Activated naive CD8-positive, alpha-beta T cell (primary cell): ENCODE data around the gene SNAPC2.
A peak's percentile ranks its signal among the peaks of the same experiment; 100 is the strongest.
"Not testable (repeated sequence)": the region's sequence is repeated elsewhere in the genome, so short reads cannot be mapped to it uniquely, and the experiment has no call there.

Experiments
- H3K27ac Mint-ChIP-seq: one replicate; pipeline ENCODE4 v1.8.0; 2021; ENCODE audit warnings: mixed read lengths
- H3K27me3 Mint-ChIP-seq: one replicate; pipeline ENCODE4 v1.8.0; 2021; ENCODE audit warnings: mixed read lengths
- H3K36me3 Mint-ChIP-seq: one replicate; pipeline ENCODE4 v1.8.0; 2021; ENCODE audit warnings: mixed read lengths
- H3K4me1 Mint-ChIP-seq: one replicate; pipeline ENCODE4 v1.8.0; 2021; ENCODE audit warnings: low read depth, mixed read lengths
- H3K4me3 Mint-ChIP-seq: one replicate; pipeline ENCODE4 v1.8.0; 2021; ENCODE audit warnings: mild to moderate bottlenecking, mixed read lengths
- H3K9me3 Mint-ChIP-seq: one replicate; pipeline ENCODE4 v1.8.0; 2021; ENCODE audit warnings: low read depth, mixed read lengths

SNAPC2 gene

GRCh38 chr19:7912144-7912696 lies 7.9 kb upstream of the SNAPC2 start:
- H3K27ac Mint-ChIP-seq = no peak overlapping the region
- H3K27me3 Mint-ChIP-seq = peaks cover 5% of the 10 kb centered on the region
- no peaks in the 10 kb centered on the region for H3K9me3 Mint-ChIP-seq
- H3K4me3 Mint-ChIP-seq = no peak overlapping the region
- H3K36me3 Mint-ChIP-seq = no peaks in the 10 kb centered on the region
- H3K4me1 Mint-ChIP-seq = peaks cover 7% of the 10 kb centered on the region

GRCh38 chr19:7912697-7913564 lies 7.2 kb upstream of the SNAPC2 start:
- peaks cover 9% of the 10 kb centered on the region for H3K4me1 Mint-ChIP-seq
- H3K9me3 Mint-ChIP-seq = no peaks in the 10 kb centered on the region
- peaks cover 5% of the 10 kb centered on the region for H3K27me3 Mint-ChIP-seq
- no peak overlapping the region for H3K4me3 Mint-ChIP-seq
- H3K36me3 Mint-ChIP-seq = no peaks in the 10 kb centered on the region
- no peak overlapping the region for H3K27ac Mint-ChIP-seq

- Mint-ChIP-seq H3K27me3 (peaks cover 5% of the 10 kb centered on the region), H3K27ac (no peak overlapping the region), H3K4me1 (peaks cover 14% of the 10 kb centered on the region), H3K4me3 (no peak overlapping the region), H3K9me3 (no peaks in the 10 kb centered on the region), H3K36me3 (no peaks in the 10 kb centered on the region)
These were observed 6.5 kb upstream of the SNAPC2 start for GRCh38 chr19:7913652-7914051.

- Mint-ChIP-seq H3K9me3 (no peaks in the 10 kb centered on the region), H3K4me3 (no peak overlapping the region), H3K27ac (no peak overlapping the region), H3K4me1 (peaks cover 14% of the 10 kb centered on the region), H3K36me3 (no peaks in the 10 kb centered on the region), H3K27me3 (peaks cover 5% of the 10 kb centered on the region)
These were observed 6.0 kb upstream of the SNAPC2 start for GRCh38 chr19:7914099-7914498.

DNA sequence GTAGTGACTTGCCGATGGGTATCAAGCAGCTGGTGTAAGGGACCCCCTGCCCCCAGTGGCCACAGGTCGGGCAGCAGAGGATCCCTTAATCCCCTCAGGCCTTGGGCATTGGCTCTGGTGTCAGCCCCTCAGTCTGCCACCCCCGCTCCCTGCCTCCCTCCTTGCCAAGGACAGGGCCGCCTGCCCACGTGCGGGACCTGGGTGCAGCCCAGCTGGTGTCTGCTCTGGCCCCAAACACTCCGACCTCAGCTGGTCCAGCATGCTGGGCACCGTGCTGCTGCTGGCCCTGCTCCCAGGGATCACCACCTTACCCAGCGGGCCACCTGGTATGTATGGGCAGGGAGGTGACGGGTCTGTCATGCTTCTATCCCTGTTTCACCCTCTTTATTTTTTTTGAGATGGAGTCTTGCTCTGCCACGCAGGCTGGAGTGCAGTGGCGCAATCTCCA lies 5.5 kb upstream of the SNAPC2 start, which contains the start of gene TGFBR3L:
TGFBR3L (plus strand) TSS at position 233 of the 448 bp plus-strand sequence.
- Mint-ChIP-seq H3K27me3 (peaks cover 6% of the 10 kb centered on the region), H3K36me3 (no peaks in the 10 kb centered on the region), H3K4me1 (peaks cover 16% of the 10 kb centered on the region), H3K4me3 (peak within 1 kb of the TSS; percentile 76), H3K9me3 (no peaks in the 10 kb centered on the region), H3K27ac (no peak within 1 kb of the TSS)

GRCh38 chr19:7915250-7916102 lies 4.7 kb upstream of the SNAPC2 start:
- Mint-ChIP-seq H3K27me3 (peaks cover 9% of the 10 kb centered on the region), H3K9me3 (no peaks in the 10 kb centered on the region), H3K27ac (no peak overlapping the region), H3K4me1 (peaks cover 21% of the 10 kb centered on the region), H3K4me3 (peak overlapping the region; percentile 76), H3K36me3 (no peaks in the 10 kb centered on the region)

GRCh38 chr19:7916103-7916954 lies 3.8 kb upstream of the SNAPC2 start:
- Mint-ChIP-seq H3K27ac (no peak overlapping the region), H3K9me3 (no peaks in the 10 kb centered on the region), H3K4me1 (peaks cover 25% of the 10 kb centered on the region), H3K36me3 (no peaks in the 10 kb centered on the region), H3K4me3 (peak overlapping the region; percentile 76), H3K27me3 (peaks cover 9% of the 10 kb centered on the region)

GRCh38 chr19:7916955-7917266 lies 3.2 kb upstream of the SNAPC2 start:
- Mint-ChIP-seq H3K27me3 (peaks cover 9% of the 10 kb centered on the region), H3K4me3 (peak overlapping the region; percentile 75), H3K27ac (no peak overlapping the region), H3K4me1 (peaks cover 25% of the 10 kb centered on the region), H3K9me3 (no peaks in the 10 kb centered on the region), H3K36me3 (no peaks in the 10 kb centered on the region)

GRCh38 chr19:7917267-7918061 lies 2.7 kb upstream of the SNAPC2 start:
- no peaks in the 10 kb centered on the region for H3K9me3 Mint-ChIP-seq
- peak overlapping the region; percentile 75 for H3K4me3 Mint-ChIP-seq
- no peaks in the 10 kb centered on the region for H3K36me3 Mint-ChIP-seq
- H3K27me3 Mint-ChIP-seq = peaks cover 9% of the 10 kb centered on the region
- peaks cover 28% of the 10 kb centered on the region for H3K4me1 Mint-ChIP-seq
- no peak overlapping the region for H3K27ac Mint-ChIP-seq

- not testable (repeated sequence) for H3K36me3 Mint-ChIP-seq, H3K27me3 Mint-ChIP-seq, H3K9me3 Mint-ChIP-seq, H3K27ac Mint-ChIP-seq
- Mint-ChIP-seq H3K4me1 (peaks cover 28% of the 10 kb centered on the region), H3K4me3 (peak overlapping the region; percentile 32)
These were observed 2.0 kb upstream of the SNAPC2 start for GRCh38 chr19:7918062-7918614.

GRCh38 chr19:7918615-7919421 lies 1.3 kb upstream of the SNAPC2 start:
- Mint-ChIP-seq H3K4me1 (peaks cover 28% of the 10 kb centered on the region), H3K36me3 (no peaks in the 10 kb centered on the region), H3K9me3 (no peaks in the 10 kb centered on the region), H3K27ac (no peak overlapping the region), H3K4me3 (peak overlapping the region; percentile 89), H3K27me3 (peaks cover 9% of the 10 kb centered on the region)

DNA sequence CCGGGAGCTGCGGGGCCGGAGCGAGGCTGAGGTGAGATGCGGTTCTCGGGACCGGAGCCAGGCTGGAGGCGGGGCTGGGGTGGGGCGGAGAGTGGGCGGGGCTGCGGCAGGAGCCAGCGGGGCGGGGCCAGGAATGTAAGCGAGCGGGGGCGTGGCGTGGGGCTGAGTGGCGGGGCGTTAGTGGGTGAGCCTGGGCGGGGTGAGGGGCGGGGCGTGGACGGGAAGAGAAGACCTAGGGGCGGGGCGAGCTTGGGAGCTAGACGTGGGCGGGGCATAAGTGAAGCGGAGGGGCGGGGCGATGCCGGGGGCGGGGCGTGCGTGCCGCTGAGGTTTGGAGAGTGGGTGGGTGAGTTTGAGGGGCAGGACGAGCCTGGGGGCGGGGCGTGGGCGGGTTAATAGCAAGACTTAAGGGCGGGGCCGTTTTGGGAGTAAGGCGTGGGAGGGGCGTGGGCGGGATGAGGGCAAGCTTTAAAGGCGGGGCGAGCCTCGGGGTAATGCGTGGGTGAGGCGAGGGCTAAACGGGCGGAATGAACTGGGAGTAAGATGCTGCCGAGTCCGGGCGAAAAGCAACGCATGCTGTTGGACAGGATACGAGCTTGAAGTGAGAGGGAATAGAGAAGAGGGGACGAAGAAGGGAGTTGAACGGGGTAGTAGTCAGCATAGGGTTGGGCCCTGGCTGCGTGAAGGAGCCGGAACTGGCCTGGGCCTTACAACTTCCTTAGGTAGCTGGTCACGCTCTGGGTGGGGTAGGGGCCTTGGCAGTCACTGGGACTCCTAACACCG lies 572 bp downstream of the SNAPC2 start:
- Mint-ChIP-seq H3K4me3 (peak overlapping the region; percentile 89), H3K27ac (peak overlapping the region; percentile 87), H3K27me3 (peaks cover 5% of the 10 kb centered on the region), H3K4me1 (peaks cover 26% of the 10 kb centered on the region), H3K36me3 (no peaks in the 10 kb centered on the region), H3K9me3 (no peaks in the 10 kb centered on the region)
